ENCODE data around the gene WDR48.

Gene WDR48

DNA sequence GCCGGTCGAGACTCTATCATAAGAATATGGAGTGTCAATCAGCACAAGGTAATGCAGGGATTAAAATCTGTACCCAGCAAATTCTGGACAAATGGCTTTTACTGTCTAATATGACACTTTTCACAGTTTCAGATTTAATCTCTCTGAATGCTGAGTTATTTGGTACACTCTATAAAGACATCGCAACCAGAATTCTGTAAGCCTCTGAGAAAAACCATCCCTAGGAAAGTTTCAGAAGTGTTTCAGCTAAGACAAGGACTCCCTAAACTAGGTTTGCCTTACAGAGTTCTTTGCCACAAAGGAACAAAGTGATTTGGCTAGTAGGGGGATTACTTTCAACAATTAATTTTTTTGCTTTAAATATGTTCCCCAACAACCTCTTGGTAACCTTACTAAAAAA, 11.3 kb downstream of the WDR48 start:
- TF ChIP-seq, protein P1, sequence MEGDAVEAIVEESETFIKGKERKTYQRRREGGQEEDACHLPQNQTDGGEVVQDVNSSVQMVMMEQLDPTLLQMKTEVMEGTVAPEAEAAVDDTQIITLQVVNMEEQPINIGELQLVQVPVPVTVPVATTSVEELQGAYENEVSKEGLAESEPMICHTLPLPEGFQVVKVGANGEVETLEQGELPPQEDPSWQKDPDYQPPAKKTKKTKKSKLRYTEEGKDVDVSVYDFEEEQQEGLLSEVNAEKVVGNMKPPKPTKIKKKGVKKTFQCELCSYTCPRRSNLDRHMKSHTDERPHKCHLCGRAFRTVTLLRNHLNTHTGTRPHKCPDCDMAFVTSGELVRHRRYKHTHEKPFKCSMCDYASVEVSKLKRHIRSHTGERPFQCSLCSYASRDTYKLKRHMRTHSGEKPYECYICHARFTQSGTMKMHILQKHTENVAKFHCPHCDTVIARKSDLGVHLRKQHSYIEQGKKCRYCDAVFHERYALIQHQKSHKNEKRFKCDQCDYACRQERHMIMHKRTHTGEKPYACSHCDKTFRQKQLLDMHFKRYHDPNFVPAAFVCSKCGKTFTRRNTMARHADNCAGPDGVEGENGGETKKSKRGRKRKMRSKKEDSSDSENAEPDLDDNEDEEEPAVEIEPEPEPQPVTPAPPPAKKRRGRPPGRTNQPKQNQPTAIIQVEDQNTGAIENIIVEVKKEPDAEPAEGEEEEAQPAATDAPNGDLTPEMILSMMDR (IDR thresholded peaks at IDR 0.05), result no peak
- Histone ChIP-seq H3K27ac (no peak overlapping the region), H3K4me3 (no peak overlapping the region)
- DNase-seq (ENCODE audit: low spot score), result no peak

DNA sequence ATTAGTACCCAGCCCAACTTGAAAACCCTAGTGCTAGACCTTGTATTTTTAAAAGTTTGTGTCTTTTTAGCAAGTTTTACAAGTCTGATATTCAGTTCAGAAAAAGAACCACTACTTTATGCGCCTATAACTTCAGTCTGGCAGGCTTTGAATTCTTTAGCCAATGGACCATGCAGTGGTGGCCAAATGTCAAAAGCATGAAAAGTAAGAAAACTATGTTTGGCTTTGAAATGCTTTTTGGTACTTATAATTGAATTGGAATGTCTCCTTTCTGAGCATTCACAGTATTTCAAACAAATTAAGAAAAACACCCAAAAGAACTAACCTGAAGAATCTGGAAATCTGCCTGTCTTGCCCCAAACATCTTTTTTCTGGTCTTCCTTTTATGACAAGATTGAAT, 12.8 kb downstream of the WDR48 start:
- Histone ChIP-seq H3K4me3 (no peak overlapping the region), H3K27ac (no peak overlapping the region)
- TF ChIP-seq, protein P1 (IDR thresholded peaks at IDR 0.05), result no peak
- DNase-seq (ENCODE audit: low spot score), result no peak

DNA sequence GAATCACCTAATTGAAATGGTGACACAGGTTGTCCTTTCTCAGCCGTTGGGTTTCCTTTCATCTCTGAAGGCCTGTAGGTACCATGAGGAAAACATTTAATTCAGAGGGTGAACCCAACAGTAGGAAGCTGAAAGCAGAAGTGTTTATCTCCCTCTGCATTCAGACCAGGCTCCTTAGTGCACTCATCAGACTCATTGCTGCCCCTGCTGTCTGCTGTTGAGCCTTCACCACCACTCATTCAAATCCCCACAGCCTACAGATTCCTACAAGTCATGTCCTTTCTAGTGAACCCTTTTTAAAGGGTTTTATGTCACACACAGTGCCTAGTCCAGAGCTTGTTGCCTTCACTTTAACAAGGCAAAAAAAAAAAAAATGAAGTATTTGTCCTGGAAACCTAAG, 13.4 kb downstream of the WDR48 start:
- H3K27ac ChIP-seq, result no peak overlapping the region
- no peak overlapping the region for H3K4me3 ChIP-seq
- TF ChIP-seq, protein P1 (IDR thresholded peaks at IDR 0.05), result no peak
- no peak for DNase-seq (ENCODE audit: low spot score)

DNA sequence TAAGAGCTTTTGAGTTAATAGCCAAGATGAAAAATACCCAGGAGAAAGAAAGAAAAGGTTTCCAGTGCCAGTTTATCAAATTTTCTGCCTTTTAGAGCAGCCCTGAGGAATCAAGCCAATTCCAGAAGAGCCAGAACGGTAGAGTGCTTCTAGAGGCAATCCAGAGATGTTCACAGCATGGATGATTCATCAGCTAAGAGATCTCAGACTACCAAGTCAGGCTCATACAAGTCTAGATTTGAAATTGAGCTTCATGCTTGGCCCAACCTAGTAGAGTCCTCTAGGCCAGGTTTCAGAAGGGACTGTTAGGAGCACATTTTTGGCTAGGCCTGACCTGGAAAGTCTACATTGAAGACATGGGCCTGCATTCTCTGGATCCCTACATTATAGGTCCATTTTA, 15.5 kb downstream of the WDR48 start:
- H3K27ac ChIP-seq, result no peak overlapping the region
- DNase-seq (ENCODE audit: low spot score), result no peak
- TF ChIP-seq, protein P1 (IDR thresholded peaks at IDR 0.05), result no peak
- H3K4me3 ChIP-seq, result no peak overlapping the region

DNA sequence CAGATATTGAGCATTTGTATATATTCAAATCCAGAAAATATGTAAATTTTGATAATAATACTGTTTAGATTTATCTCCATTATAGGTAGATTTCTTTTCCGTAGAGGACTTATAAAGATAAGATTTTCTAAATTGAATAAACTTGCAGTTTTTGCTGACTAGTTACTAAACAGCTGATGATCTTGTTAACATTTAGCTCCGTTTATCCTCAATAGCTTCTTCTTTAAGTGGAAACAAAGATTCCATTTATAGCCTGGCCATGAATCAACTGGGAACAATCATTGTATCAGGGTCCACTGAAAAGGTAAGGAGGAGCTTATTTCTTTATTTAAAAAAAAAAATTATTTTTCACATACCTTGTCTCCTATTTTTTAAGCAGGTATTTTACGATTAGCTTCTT, 16.7 kb downstream of the WDR48 start:
- TF ChIP-seq, protein P1 (IDR thresholded peaks at IDR 0.05), result no peak
- no peak for DNase-seq (ENCODE audit: low spot score)
- no peak overlapping the region for H3K27ac ChIP-seq

DNA sequence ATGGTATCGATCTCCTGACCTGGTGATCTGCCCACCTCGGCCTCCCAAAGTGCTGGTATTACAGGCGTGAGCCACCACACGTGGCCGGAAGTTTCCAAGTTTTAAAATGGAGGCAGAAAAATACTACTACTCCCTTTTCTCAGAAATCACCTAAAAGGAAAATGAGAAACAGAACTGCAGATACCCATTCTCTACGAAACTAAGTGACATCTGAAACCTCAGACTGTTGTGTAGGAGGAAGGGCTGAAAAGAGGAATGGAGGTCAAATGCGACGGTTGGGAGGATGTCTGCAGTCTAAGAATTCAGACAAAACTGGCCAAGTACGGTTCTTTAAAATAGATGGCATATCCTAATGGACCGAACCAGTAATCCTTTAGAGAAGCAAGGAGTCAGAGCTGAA, 24.1 kb downstream of the WDR48 start:
- no peak overlapping the region for H3K27ac ChIP-seq
- no peak overlapping the region for H3K4me3 ChIP-seq
- no peak for DNase-seq (ENCODE audit: low spot score)
- TF ChIP-seq, protein P1 (IDR thresholded peaks at IDR 0.05), result no peak

More for the DNA sequence above, 16.7 kb downstream of the WDR48 start:
- no peak overlapping the region for H3K4me3 ChIP-seq

DNA sequence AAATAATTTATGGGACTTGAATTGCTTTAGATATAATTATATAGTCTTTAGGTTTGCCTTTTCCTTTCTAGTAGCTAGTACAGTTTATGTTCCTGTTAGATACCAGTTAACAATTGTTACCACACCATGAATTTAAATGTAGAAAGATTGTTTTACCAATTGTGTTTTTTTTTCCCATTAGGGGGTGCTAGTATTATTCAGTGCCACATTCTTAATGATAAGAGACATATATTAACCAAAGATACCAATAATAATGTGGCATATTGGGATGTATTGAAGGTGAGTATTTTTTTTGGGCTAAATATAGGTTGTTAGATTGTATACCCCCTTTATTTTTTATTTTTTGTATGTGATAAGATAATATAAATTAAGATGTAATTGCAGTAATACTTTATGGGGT, 27.7 kb downstream of the WDR48 start:
- DNase-seq (ENCODE audit: low spot score), result no peak
- Histone ChIP-seq H3K4me3 (no peak overlapping the region), H3K27ac (no peak overlapping the region)
- TF ChIP-seq, protein P1 (IDR thresholded peaks at IDR 0.05), result no peak
